Measurements from ENCODE around the gene SPTY2D1.
"Not testable (repeated sequence)": the region's sequence is repeated elsewhere in the genome, so short reads cannot be mapped to it uniquely, and the experiment has no call there.

Gene SPTY2D1

GRCh38 chr11:18634140-18635032 is at the start of gene SPTY2D1:
SPTY2D1 (minus strand) TSS chr11:18634342; CDS start chr11:18634257, 85 bp downstream.
- DNase-seq: peak; percentile 99

DNA sequence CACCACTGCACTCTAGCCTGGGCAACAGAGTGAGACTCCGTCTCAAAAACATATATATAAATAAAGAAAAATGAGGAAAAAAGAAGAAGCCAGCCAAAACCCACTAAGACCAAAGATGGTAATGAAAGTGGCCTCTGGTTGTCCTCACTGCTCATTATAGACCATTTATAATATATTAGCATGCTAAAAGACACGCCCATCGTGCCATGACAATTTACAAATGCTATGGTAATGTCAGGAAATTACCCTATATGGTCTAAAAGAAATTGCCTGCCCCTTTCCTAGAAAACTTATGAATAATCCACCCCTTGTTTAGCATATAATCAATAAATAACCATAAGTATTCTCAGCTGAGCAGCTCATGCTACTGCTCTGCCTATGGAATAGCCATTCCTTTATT is 48.3 kb upstream of the SPTY2D1 start:
- DNase-seq: no peak

GRCh38 chr11:18681949-18682348 is 47.8 kb upstream of the SPTY2D1 start:
- not testable (repeated sequence) for DNase-seq

GRCh38 chr11:18677560-18677959 is 43.4 kb upstream of the SPTY2D1 start:
- no peak for DNase-seq

- DNase-seq: no peak
These were observed 42.7 kb upstream of the SPTY2D1 start for GRCh38 chr11:18676803-18677202.

DNA sequence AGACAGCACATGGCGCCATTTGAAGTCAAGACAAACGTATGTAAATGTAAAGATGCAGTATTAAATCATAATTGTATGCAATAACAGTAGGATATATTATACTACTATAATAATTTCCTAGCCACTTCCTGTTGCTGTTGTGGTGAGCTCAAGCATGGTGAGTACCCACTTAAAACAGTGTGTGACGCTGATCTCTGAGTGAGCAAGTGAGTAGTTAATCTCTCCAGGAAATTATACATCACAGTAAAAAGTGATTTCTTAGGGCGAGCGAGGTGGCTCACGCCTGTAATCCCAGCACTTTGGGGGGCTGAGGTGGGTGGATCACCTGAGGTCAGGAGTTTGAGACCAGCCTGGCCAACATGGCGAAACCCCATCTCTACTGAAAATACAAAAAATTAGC is 38.1 kb upstream of the SPTY2D1 start:
- not testable (repeated sequence) for DNase-seq

- DNase-seq: no peak
These were observed 37.1 kb upstream of the SPTY2D1 start for GRCh38 chr11:18671246-18671645.

DNA sequence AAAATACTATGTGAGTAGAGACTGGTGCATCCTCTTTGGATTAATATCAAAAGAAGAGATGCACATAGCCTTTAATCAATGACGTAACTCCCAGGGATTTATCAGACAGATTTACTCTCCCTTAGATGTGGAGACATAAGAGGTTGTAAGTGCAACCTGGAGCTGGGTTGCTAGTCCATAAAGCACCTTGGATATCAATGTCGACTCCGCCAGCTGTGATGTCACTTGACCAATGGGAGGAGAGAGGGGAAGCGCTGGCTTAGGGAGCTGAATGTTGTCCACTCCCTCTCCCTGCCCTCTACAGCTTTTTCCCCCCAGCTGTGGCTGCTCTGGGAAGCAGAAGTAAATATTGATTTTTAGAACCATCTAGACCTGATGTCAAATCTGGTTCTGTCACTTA is 35.6 kb upstream of the SPTY2D1 start:
- no peak for DNase-seq

GRCh38 chr11:18669219-18669596 is 35.1 kb upstream of the SPTY2D1 start:
- DNase-seq: no peak

DNA sequence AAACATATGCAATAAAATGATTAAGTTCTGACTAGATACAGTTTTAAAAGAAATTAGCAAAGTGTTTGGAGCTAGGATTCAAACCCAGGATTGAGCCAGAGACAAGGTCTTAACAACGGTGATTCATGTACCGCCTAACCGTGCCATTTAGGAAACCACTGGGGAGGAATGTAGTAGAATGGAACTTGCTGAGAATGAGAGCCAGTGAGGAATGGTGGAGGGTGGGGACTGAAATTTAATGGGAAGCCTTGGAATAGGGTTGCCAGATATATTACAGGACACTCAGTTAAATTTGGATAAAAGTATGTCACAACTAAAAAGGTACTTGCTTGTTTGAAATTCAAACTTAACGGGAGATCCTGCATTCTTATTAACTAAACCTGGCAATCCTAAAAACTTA is 34.0 kb upstream of the SPTY2D1 start:
- DNase-seq: no peak

DNA sequence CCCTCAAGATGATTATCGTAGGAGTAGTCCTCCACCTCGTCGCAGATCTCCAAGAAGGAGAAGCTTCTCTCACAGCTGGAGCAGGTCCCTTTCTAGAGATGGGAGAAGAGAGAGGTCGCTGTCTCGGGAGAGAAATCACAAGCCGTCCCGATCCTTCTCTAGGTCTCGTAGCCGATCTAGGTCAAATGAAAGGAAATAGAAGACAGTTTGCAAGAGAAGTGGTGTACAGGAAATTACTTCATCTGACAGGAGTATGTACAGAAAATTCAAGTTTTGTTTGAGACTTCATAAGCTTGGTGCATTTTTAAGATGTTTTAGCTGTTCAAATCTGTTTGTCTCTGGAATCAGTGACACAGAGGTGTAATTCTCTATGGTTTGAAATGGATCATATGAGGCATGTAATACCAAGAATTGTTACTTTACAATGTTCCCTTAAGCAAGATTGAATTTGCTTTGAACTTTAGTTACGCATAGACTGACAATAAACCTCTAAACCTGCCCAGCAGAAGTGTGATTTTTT is 31.3 kb upstream of the SPTY2D1 start:
- not testable (repeated sequence) for DNase-seq

GRCh38 chr11:18657673-18658072 is 23.5 kb upstream of the SPTY2D1 start:
- no peak for DNase-seq

- peak; percentile 47 for DNase-seq
These were observed 16.9 kb upstream of the SPTY2D1 start for GRCh38 chr11:18650859-18651557.

DNA sequence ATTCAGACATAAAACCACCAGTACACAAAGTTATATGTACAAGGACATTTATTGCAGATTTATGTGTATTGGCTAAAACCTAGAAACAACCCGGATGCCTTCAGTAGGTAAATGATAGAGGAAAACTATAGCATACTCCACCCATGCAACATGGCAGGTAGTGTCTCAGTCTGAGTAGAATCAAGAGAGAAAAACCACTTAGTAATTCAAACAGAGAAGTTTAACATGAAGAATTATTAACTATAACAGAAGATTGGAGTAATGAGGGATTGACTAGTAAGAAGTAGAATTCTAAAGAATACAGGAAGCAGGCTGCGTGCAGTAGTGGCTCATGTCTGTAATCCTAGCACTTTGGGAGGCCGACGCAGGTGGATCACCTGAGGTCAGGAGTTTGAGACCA is 16.2 kb upstream of the SPTY2D1 start:
- DNase-seq: no peak

DNA sequence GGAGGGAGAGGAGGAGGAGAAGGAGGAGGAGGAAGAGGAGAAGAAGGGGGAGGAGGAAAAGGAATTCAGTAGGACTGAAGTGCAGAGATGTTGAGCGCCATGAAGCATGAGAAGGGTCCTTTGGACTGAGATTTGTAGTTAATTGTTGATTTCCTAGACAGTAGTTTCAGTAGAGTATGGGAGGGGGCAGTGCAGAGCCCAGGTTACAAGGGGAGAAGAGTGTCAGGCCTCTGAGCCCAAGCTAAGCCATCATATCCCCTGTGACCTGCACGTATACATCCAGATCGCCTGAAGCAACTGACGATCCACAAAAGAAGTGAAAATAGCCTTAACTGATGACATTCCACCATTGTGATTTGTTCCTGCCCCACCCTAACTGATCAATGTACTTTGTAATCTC is 8.9 kb upstream of the SPTY2D1 start:
- not testable (repeated sequence) for DNase-seq

DNA sequence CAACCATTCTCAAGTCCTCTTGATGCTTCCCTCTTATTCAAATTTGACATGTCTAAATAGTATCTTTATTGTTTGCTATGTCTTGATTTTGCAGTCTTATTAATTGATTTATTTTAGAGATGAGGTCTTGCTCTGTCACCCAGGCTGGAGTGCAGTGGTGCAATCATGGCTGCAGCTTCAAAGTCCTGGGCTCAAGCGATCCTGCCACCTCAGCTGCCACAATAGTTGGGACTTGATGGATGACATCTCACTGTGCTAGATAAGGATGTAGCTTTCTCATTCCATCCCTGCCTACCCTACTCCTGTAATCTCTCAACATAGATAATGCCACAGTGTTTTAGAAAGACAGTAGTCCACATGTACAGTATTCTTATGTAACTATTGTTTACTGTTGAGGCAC is 7.5 kb upstream of the SPTY2D1 start:
- DNase-seq: no peak

DNA sequence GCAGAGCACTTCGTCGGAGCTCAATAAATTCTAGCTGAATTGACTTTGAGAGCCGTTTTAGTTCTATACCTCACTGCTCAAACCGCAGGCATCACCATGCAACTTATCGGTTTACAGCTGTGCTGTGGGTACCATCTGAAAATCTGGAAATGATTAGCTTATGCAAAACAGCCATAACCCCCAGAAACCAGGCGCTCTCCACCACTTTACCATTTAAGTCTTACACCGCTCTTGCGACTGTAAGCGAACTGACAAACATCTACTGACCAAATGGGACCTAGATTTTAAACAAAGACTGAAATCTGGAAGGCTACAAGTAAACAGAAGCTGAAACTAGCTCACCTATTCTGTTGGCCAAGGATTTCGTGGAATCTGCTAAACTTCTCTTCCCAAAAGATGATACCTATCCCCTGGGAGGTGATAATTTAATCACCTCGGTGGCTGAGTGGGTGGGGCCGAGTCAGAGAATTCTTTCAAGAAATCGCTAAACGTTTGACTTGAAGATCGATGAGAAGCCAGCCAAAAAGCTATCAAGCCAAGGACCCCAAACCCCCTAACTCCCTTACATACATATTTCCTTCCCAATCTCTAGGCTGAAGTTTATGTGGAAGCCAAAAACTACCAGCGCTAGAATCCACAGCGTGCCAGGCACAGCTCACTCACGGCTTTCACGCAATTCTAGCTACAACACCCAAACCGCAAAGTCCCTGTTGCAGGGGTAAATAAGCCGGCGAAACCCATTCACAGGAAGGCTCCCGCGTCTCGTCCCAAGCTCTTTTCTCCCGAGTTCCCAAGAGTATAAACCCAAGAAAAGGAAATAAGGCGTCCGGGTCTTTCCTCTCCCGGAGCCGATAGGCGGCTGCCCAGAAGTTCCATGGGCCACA is 644 bp downstream of the SPTY2D1 start:
- DNase-seq: peak; percentile 33

DNA sequence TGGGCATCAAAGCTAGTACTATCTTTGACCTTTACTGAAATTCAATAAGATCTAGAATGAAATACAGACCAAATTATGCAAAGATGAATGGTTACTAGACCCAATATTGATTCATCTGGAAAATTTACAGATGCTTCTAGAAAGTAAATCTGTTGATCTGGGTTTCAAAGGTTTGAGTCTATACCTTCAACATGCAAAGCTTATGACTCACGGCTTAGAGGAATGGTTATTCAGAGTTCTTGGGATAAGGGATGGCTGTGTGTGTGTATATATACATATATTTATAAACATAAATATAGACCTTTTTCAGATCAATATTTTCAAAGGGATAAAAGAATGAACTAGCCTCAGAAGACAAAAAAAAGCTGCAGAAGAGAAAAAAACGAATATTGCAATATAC is 1.3 kb downstream of the SPTY2D1 start:
- DNase-seq: no peak

DNA sequence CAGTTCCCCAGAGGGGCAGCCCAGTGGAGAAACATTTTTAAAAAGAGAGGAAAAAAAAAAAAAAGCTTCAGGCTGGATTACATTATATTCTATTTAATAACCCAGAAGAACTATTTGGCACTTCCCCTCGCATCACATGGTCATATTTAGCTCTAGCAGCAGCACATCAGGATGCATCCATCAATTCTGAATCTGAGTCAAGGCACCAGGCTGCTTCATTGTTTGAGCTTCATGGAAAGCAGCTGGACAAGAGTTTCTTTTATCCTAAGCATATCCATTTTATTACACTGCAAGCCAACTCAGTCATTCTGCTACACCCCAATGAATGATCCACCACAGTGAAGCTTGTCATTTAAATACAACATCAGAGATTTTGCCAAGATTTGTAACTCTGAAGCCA is 10.0 kb downstream of the SPTY2D1 start:
- no peak for DNase-seq

GRCh38 chr11:18623707-18624106 is 10.4 kb downstream of the SPTY2D1 start:
- DNase-seq: no peak

DNA sequence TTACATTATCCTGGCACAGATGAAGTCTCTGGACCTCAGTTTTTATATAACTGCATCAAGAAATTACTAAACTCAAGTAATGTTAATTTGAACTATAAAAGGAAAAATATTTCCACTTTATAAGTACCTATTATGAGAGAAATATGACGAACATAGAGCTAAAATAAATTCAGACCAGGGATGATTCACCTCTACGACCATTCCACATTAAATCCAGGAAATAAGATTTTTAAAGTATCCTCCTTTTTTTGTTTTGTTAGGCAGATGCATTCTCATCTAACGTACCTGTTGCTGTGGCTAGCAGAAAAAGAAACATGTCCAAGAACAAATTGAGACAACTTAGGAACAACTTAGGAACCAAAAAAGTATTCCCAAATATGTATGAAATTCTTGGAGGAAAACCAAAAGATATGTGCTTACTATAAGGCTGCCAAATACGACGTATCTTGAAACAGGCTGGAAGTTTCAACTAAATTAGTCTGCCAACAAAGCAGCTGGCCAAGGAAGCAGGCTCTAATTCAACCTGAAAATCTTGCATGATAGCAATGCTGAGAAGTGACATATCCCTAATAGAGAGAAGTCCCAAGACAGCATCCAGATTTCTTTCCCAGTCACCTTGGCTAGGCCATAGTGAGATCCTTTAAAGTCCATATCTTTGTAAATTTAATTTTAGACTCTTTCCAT is 15.7 kb downstream of the SPTY2D1 start:
- no peak for DNase-seq

DNA sequence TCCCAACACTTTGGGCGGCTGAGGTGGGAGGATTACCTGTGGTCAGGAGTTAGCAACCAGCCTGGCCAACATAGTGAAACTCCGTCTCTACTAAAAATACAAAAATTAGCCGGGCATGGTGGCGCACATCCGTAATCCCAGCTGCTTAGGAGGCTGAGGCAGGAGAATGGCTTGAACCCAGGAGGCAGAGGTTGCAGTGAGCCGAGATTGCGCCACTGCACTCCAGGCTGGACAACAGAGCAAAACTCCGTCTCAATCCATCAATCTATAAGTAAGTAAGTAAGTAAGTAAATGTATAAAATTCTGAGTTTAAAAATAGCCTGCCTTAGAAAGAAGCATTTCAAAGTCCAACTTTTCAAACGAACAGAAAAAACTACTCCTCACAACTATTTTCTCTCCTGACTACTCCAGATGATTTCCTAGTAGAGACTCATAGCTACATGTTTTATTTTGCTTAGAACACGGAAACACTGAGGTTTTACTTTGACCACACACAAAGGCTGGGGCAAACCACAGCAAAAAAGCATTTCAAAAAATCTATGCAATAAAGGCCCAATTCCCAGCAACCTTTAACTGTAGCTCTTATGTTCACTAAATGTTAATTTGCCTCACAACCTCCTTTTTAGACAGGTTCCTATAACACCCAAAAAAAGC is 16.3 kb downstream of the SPTY2D1 start:
- no peak for DNase-seq
